Suprapubic skin (tissue), 4 donors: Measurements from ENCODE around the gene ATF6.

Experiments used
- EP300 ChIP-seq: sonication (generic); formaldehyde crosslinking; IDR thresholded peaks from one replicate; pipeline ENCODE4 v1.6.1; 2017; ENCODE audit warnings: antibody characterized with exemption
- POLR2AphosphoS5 ChIP-seq, 3 donors: sonication (generic); formaldehyde crosslinking; IDR thresholded peaks; one replicate each; pipeline ENCODE4 v1.6.1; 2017; ENCODE audit warnings: antibody characterized with exemption in 3 of 3

GRCh38 chr1:161864577-161864976 is 98.5 kb downstream of the ATF6 start:
- TF ChIP-seq POLR2AphosphoS5 (IDR thresholded peaks at IDR 0.05) (no peak), EP300 (no peak)
